Sigmoid colon (tissue), 4 donors: ENCODE results near the gene SLC17A5.

Source experiments
- CTCF ChIP-seq, 4 experiments: fragments of 450-650 bp in 3 of 4; fragments of 200-600 bp in 1 of 4; IDR thresholded peaks; one replicate each; pipeline ENCODE4 v1.5.1; 2016 to 2019; ENCODE audit warnings: antibody characterized with exemption in 4 of 4, mild to moderate bottlenecking in 3 of 4, moderate library complexity in 2 of 4
- EP300 ChIP-seq, 4 donors: sonication (generic); formaldehyde crosslinking; IDR thresholded peaks; one replicate each; pipeline ENCODE4 v1.6.1; 2017; ENCODE audit warnings: antibody characterized with exemption in 4 of 4
- POLR2A ChIP-seq, 2 donors: fragments of 450-650 bp; IDR thresholded peaks; one replicate each; pipeline ENCODE4 v1.6.1; 2016; ENCODE audit warnings: antibody characterized with exemption in 2 of 2, mild to moderate bottlenecking in 2 of 2, moderate library complexity in 2 of 2
- POLR2AphosphoS5 ChIP-seq, 4 donors: sonication (generic); formaldehyde crosslinking; IDR thresholded peaks; one replicate each; pipeline ENCODE4 v1.6.1; 2017; ENCODE audit warnings: antibody characterized with exemption in 4 of 4

- TF ChIP-seq CTCF (IDR thresholded peaks at IDR 0.05) (no peak), EP300 (IDR thresholded peaks at IDR 0.05) (no peak), POLR2A (IDR thresholded peaks at IDR 0.05) (no peak), POLR2AphosphoS5 (IDR thresholded peaks at IDR 0.05) (no peak)
Measured at GRCh38 chr6:73667798-73668197, 14.0 kb upstream of the SLC17A5 start.
